Kidney (tissue), 14 donors: ENCODE results near the gene TMEFF1. TPM values are rescaled to one million over a fixed set of nuclear protein-coding genes. Genes with fewer than 3 reads are reported as not detected.

Experiments used
- DNase-seq, 5 donors: peaks; one replicate each; pipeline ENCODE4 v3.0.0-alpha.2; 2013 to 2020
- FAIRE-seq: peaks from 2 replicates; lab custom pipeline; 2012; peaks lifted over from hg19 to GRCh38; lab: Jason Lieb, UNC
- H3K27ac ChIP-seq, 2 donors: one replicate each; pipeline ENCODE4 v1.7.0; 2013; ENCODE audit warnings: low read depth in 2 of 2, low read length in 2 of 2, inconsistent platforms in 1 of 2
- H3K27me3 ChIP-seq: one replicate; pipeline ENCODE4 v1.7.1; 2013; ENCODE audit warnings: low read length, inconsistent platforms; ENCODE audit not compliant: control insufficient read depth, insufficient read depth
- H3K36me3 ChIP-seq, 3 donors: one replicate each; pipeline versions ENCODE4 v1.7.0 to v1.7.1; 2013; ENCODE audit warnings: low read length in 3 of 3, control low read depth in 1 of 3, inconsistent platforms in 1 of 3; ENCODE audit not compliant: insufficient read depth in 3 of 3, control insufficient read depth in 2 of 3
- H3K4me1 ChIP-seq, 3 donors: one replicate each; pipeline versions ENCODE4 v1.7.0 to v1.7.1; 2013; ENCODE audit warnings: low read length in 3 of 3, inconsistent platforms in 1 of 3, low read depth in 1 of 3; ENCODE audit not compliant: control insufficient read depth in 2 of 3, insufficient read depth in 2 of 3
- H3K4me3 ChIP-seq, 3 donors: one replicate each; pipeline versions ENCODE4 v1.7.0 to v1.8.1; 2013; ENCODE audit warnings: low read length in 3 of 3, control low read depth in 1 of 3, inconsistent platforms in 1 of 3
- H3K9ac ChIP-seq, 3 donors: one replicate each; pipeline versions ENCODE4 v1.7.0 to v1.7.1; 2013; ENCODE audit warnings: low read length in 3 of 3, control low read depth in 1 of 3, inconsistent platforms in 1 of 3
- H3K9me3 ChIP-seq, 3 donors: one replicate each; pipeline versions ENCODE4 v1.7.0 to v1.7.1; 2013; ENCODE audit warnings: low read length in 3 of 3, control low read depth in 1 of 3, inconsistent platforms in 1 of 3; ENCODE audit not compliant: control insufficient read depth in 2 of 3, insufficient read depth in 1 of 3
- CTCF ChIP-seq: IDR thresholded peaks from 3 replicates; pipeline ENCODE4 v1.5.1; 2012; ENCODE audit warnings: mild to moderate bottlenecking, moderate library complexity, borderline replicate concordance; ENCODE audit not compliant: insufficient read depth; ENCODE audit errors: extremely low read depth
- intact Hi-C: fragments of 100-400 bp; cut with DNase I; formaldehyde crosslinking; loops from one replicate; pipeline ENCODE4 v1.11.1; 2022
- polyA plus RNA-seq: library from polyadenylated mRNA; stranded (reverse); fragments of 350-450 nt; fragmentation: Illumina TruSeq; extraction: RNeasy Lipid Tissue Mini Kit (QIAGEN cat#74804); gene quantifications from one replicate; pipeline ENCODE4 v1.2.3, GENCODE V29; 2014; ENCODE audit warnings: low read depth, low replicate concordance; ENCODE audit not compliant: insufficient read depth
- total RNA-seq: library from RNA; stranded (reverse); fragmentation: NEBNext Ultra II Directional; extraction: Animal tissue kit (Norgen Biotek cat#: 25700); gene quantifications from one replicate; pipeline ENCODE4 v1.2.1, GENCODE V29; 2021
- donor health status: control.
- donor health status: control.
- donor health status: control.
- donor health status: control.
- donor health status: control.
- donor health status: DM: yes; HTN: yes; CAD: no.
- donor health status: Normal renal cell carcinoma (clear cell type).

The TMEFF1 gene
- total and polyA plus RNA-seq, 2 donors from 2014 or later, result 0.66 TPM; not detected in 1

GRCh38 chr9:100577776-100578448 lies 105.0 kb downstream of the TMEFF1 start, which contains the start of gene CAVIN4:
CAVIN4 (plus strand) TSS chr9:100578079; CDS start chr9:100578144, 65 bp downstream.
- TF ChIP-seq CTCF, result no peak
- DNase-seq, result no peak
- no peak within 1 kb of the TSS for H3K9ac ChIP-seq
- intact Hi-C loops, result no loop called here
- no peaks in the 10 kb centered on the region for H3K9me3 ChIP-seq
- H3K4me3 ChIP-seq, result no peak within 1 kb of the TSS
- H3K4me1 ChIP-seq, result no peaks in the 10 kb centered on the region
- H3K27ac ChIP-seq, result no peak within 1 kb of the TSS
- no peaks in the 10 kb centered on the region for H3K36me3 ChIP-seq
- H3K27me3 ChIP-seq, result no peaks in the 10 kb centered on the region
- no peak for FAIRE-seq

- no peak for FAIRE-seq
- no peak for TF ChIP-seq CTCF
- DNase-seq, result no peak
- Histone ChIP-seq H3K4me3 (no peak overlapping the region), H3K9me3 (no peaks in the 10 kb centered on the region), H3K27me3 (no peaks in the 10 kb centered on the region), H3K9ac (no peak overlapping the region), H3K36me3 (no peaks in the 10 kb centered on the region), H3K4me1 (no peaks in the 10 kb centered on the region), H3K27ac (no peak overlapping the region)
- intact Hi-C loops, result no loop called here
Observed at GRCh38 chr9:100578610-100579009, 105.7 kb downstream of the TMEFF1 start.

- H3K36me3 ChIP-seq, result no peaks in the 10 kb centered on the region
- no peak overlapping the region for H3K4me3 ChIP-seq
- no peaks in the 10 kb centered on the region for H3K4me1 ChIP-seq
- no peak for TF ChIP-seq CTCF
- no peaks in the 10 kb centered on the region for H3K9me3 ChIP-seq
- no peaks in the 10 kb centered on the region for H3K27me3 ChIP-seq
- DNase-seq (no peak), FAIRE-seq (no peak)
- intact Hi-C loops, result no loop called here
- no peak overlapping the region for H3K9ac ChIP-seq
- no peak overlapping the region for H3K27ac ChIP-seq
Observed at GRCh38 chr9:100579665-100580064, 106.7 kb downstream of the TMEFF1 start.
